Large intestine (tissue), 3 donors: ENCODE data around the gene SDK1. TPM values are rescaled to one million over a fixed set of nuclear protein-coding genes. Genes with fewer than 3 reads are reported as not detected.
"Not testable (repeated sequence)": the region's sequence is repeated elsewhere in the genome, so short reads cannot be mapped to it uniquely, and the experiment has no call there.

Experiments
- DNase-seq, 2 donors: peaks; one replicate each; pipeline versions ENCODE4 v3.0.0 to v3.0.0-alpha.2; 2013
- H3K27ac ChIP-seq: one replicate; pipeline ENCODE4 v1.5.1; 2013; ENCODE audit warnings: low read length
- H3K27me3 ChIP-seq: 2 replicates; pipeline ENCODE4 v1.6.1; 2013; ENCODE audit warnings: low read length; ENCODE audit not compliant: control insufficient read depth, insufficient read depth
- H3K36me3 ChIP-seq: 2 replicates; pipeline ENCODE4 v1.6.1; 2013; ENCODE audit warnings: low read length; ENCODE audit not compliant: control insufficient read depth, insufficient read depth
- H3K4me1 ChIP-seq: one replicate; pipeline ENCODE4 v1.6.1; 2013; ENCODE audit warnings: low read length; ENCODE audit not compliant: control insufficient read depth, insufficient read depth
- H3K4me3 ChIP-seq: one replicate; pipeline ENCODE4 v1.5.1; 2013; ENCODE audit warnings: low read length
- H3K9me3 ChIP-seq: one replicate; pipeline ENCODE4 v1.6.1; 2013; ENCODE audit warnings: mild to moderate bottlenecking, low read depth, low read length, moderate library complexity; ENCODE audit not compliant: control insufficient read depth
- WGBS: methylation state at CpG from one replicate; pipeline ENCODE4 v1.1.5; 2013; ENCODE audit warnings: low lambda C conversion rate; ENCODE audit not compliant: insufficient coverage; 5-methylcytosine and 5-hydroxymethylcytosine counted together
- polyA plus RNA-seq: library from polyadenylated mRNA; unstranded; fragments of 120-200 nt; gene quantifications from one replicate; pipeline ENCODE4 v1.2.1, GENCODE V29; 2013

SDK1 gene
- polyA plus RNA-seq, 1 donor = 6.4 TPM

GRCh38 chr7:4083513-4083912 is 782.5 kb downstream of the SDK1 start:
- H3K27ac ChIP-seq = no peak overlapping the region
- H3K27me3 ChIP-seq = no peaks in the 10 kb centered on the region
- no peak for DNase-seq
- no peaks in the 10 kb centered on the region for H3K4me1 ChIP-seq
- no peak overlapping the region for H3K4me3 ChIP-seq
- no peaks in the 10 kb centered on the region for H3K36me3 ChIP-seq
- no CpG with 5 or more reads among the region's 1 CpG for WGBS
- no peaks in the 10 kb centered on the region for H3K9me3 ChIP-seq

GRCh38 chr7:4084271-4084670 is 783.2 kb downstream of the SDK1 start:
- Histone ChIP-seq H3K27ac (no peak overlapping the region), H3K9me3 (no peaks in the 10 kb centered on the region), H3K36me3 (no peaks in the 10 kb centered on the region), H3K27me3 (no peaks in the 10 kb centered on the region), H3K4me3 (no peak overlapping the region), H3K4me1 (no peaks in the 10 kb centered on the region)
- no CpG with 5 or more reads among the region's 6 CpGs for WGBS
- no peak for DNase-seq

- Histone ChIP-seq H3K4me1 (no peaks in the 10 kb centered on the region), H3K36me3 (no peaks in the 10 kb centered on the region), H3K27me3 (no peaks in the 10 kb centered on the region), H3K9me3 (no peaks in the 10 kb centered on the region), H3K27ac (no peak overlapping the region), H3K4me3 (no peak overlapping the region)
- DNase-seq = no peak
- 83% methylated on average over 1 of the region's 12 CpGs for WGBS
Observed at GRCh38 chr7:4085937-4086691, 785.1 kb downstream of the SDK1 start.

GRCh38 chr7:4086723-4087122 is 785.7 kb downstream of the SDK1 start:
- no peak overlapping the region for H3K4me3 ChIP-seq
- H3K27me3 ChIP-seq = no peaks in the 10 kb centered on the region
- no CpG with 5 or more reads among the region's 1 CpG for WGBS
- H3K27ac ChIP-seq = no peak overlapping the region
- no peaks in the 10 kb centered on the region for H3K4me1 ChIP-seq
- no peaks in the 10 kb centered on the region for H3K36me3 ChIP-seq
- H3K9me3 ChIP-seq = no peaks in the 10 kb centered on the region
- no peak for DNase-seq

- no peak overlapping the region for H3K27ac ChIP-seq
- H3K4me3 ChIP-seq = no peak overlapping the region
- no peaks in the 10 kb centered on the region for H3K27me3 ChIP-seq
- no peaks in the 10 kb centered on the region for H3K36me3 ChIP-seq
- H3K4me1 ChIP-seq = no peaks in the 10 kb centered on the region
- no CpG with 5 or more reads among the region's 12 CpGs for WGBS
- DNase-seq = no peak
- H3K9me3 ChIP-seq = no peaks in the 10 kb centered on the region
Observed at GRCh38 chr7:4091767-4092166, 790.7 kb downstream of the SDK1 start.

- Histone ChIP-seq H3K9me3 (no peaks in the 10 kb centered on the region), H3K36me3 (no peaks in the 10 kb centered on the region), H3K27ac (no peak overlapping the region), H3K27me3 (no peaks in the 10 kb centered on the region), H3K4me3 (no peak overlapping the region), H3K4me1 (no peaks in the 10 kb centered on the region)
- WGBS = no CpG with 5 or more reads among the region's 2 CpGs
- DNase-seq = no peak
Observed at GRCh38 chr7:4093035-4093434, 792.0 kb downstream of the SDK1 start.

GRCh38 chr7:4093483-4093882 is 792.4 kb downstream of the SDK1 start:
- no peak overlapping the region for H3K4me3 ChIP-seq
- H3K4me1 ChIP-seq = no peaks in the 10 kb centered on the region
- no peaks in the 10 kb centered on the region for H3K36me3 ChIP-seq
- no peak for DNase-seq
- WGBS = no CpG with 5 or more reads among the region's 21 CpGs
- H3K9me3 ChIP-seq = no peaks in the 10 kb centered on the region
- H3K27me3 ChIP-seq = no peaks in the 10 kb centered on the region
- no peak overlapping the region for H3K27ac ChIP-seq

- WGBS = no CpG with 5 or more reads among the region's 9 CpGs
- H3K36me3 ChIP-seq, H3K27ac ChIP-seq, H3K9me3 ChIP-seq, H3K4me1 ChIP-seq, H3K27me3 ChIP-seq, H3K4me3 ChIP-seq, DNase-seq: not testable (repeated sequence)
Observed at GRCh38 chr7:4094158-4094557, 793.1 kb downstream of the SDK1 start.

GRCh38 chr7:4097001-4097609 is 796.1 kb downstream of the SDK1 start:
- WGBS = no CpG with 5 or more reads among the region's 12 CpGs

GRCh38 chr7:4098169-4098568 is 797.1 kb downstream of the SDK1 start:
- DNase-seq = no peak
- H3K4me3 ChIP-seq = no peak overlapping the region
- H3K4me1 ChIP-seq = no peaks in the 10 kb centered on the region
- H3K36me3 ChIP-seq = no peaks in the 10 kb centered on the region
- WGBS = 91% methylated on average over 9 of the region's 11 CpGs
- no peaks in the 10 kb centered on the region for H3K9me3 ChIP-seq
- H3K27me3 ChIP-seq = no peaks in the 10 kb centered on the region
- H3K27ac ChIP-seq = no peak overlapping the region

More at GRCh38 chr7:4097001-4097609, 796.1 kb downstream of the SDK1 start:
- Histone ChIP-seq H3K27me3 (no peaks in the 10 kb centered on the region), H3K4me3 (no peak overlapping the region), H3K4me1 (no peaks in the 10 kb centered on the region), H3K27ac (no peak overlapping the region), H3K36me3 (no peaks in the 10 kb centered on the region), H3K9me3 (no peaks in the 10 kb centered on the region)
- no peak for DNase-seq

- no peaks in the 10 kb centered on the region for H3K9me3 ChIP-seq
- no peaks in the 10 kb centered on the region for H3K27me3 ChIP-seq
- WGBS = no CpG with 5 or more reads among the region's 14 CpGs
- H3K36me3 ChIP-seq = no peaks in the 10 kb centered on the region
- H3K4me1 ChIP-seq = no peaks in the 10 kb centered on the region
- no peak overlapping the region for H3K4me3 ChIP-seq
- H3K27ac ChIP-seq = no peak overlapping the region
- DNase-seq = no peak
Observed at GRCh38 chr7:4099651-4100050, 798.6 kb downstream of the SDK1 start.
